ENCODE data around the gene STK32C.
"Not testable (repeated sequence)": the region's sequence is repeated elsewhere in the genome, so short reads cannot be mapped to it uniquely, and the experiment has no call there.

DNA sequence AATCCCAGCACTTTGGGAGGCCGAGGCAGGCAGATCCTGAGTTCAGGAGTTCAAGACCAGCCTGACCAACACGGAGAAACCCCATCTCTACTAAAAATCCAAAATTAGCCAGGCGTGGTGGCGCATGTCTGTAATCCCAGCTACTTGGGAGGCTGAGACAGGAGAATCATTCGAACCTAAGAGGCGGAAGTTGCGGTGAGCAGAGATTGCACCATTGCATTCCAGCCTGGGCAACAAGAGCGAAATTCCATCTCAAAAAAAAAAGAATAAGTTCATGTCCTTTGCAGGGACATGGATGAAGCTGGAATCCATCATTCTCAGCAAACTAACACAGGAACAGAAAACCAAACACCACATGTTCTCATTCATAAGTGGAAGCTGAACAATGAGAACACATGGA lies 7.1 kb upstream of the STK32C start:
- not testable (repeated sequence) for TF ChIP-seq CTCF, POLR2A (IDR thresholded peaks at IDR 0.05)

Data from tibial nerve (tissue), 3 donors.